Measurements from ENCODE around the gene VEPH1.

The VEPH1 gene

GRCh38 chr3:157502916-157503595 is at the start of gene VEPH1:
Gene VEPH1, minus strand, starts transcription at chr3:157503416. Its CDS starts 8,067 bp downstream, at chr3:157495349.
- no peak for DNase-seq

GRCh38 chr3:157551961-157552360 is 48.7 kb upstream of the VEPH1 start:
- DNase-seq = no peak

GRCh38 chr3:157549498-157549897 is 46.3 kb upstream of the VEPH1 start:
- no peak for DNase-seq

GRCh38 chr3:157544501-157545130 is 41.4 kb upstream of the VEPH1 start:
- DNase-seq = no peak

- no peak for DNase-seq
Measured at GRCh38 chr3:157543501-157544035, 40.4 kb upstream of the VEPH1 start.

- DNase-seq = no peak
Measured at GRCh38 chr3:157542711-157543500, 39.7 kb upstream of the VEPH1 start.

GRCh38 chr3:157541506-157542236 is 38.5 kb upstream of the VEPH1 start:
- no peak for DNase-seq

- DNase-seq = no peak
Measured at GRCh38 chr3:157540656-157541055, 37.4 kb upstream of the VEPH1 start.

- DNase-seq = no peak
Measured at GRCh38 chr3:157535667-157536066, 32.5 kb upstream of the VEPH1 start.

GRCh38 chr3:157534725-157535161 is 31.5 kb upstream of the VEPH1 start:
- DNase-seq = no peak

- DNase-seq = no peak
Measured at GRCh38 chr3:157533298-157534070, 30.3 kb upstream of the VEPH1 start.

- DNase-seq = no peak
Measured at GRCh38 chr3:157532529-157533297, 29.5 kb upstream of the VEPH1 start.

GRCh38 chr3:157531771-157532170 is 28.6 kb upstream of the VEPH1 start:
- no peak for DNase-seq

GRCh38 chr3:157531301-157531660 is 28.1 kb upstream of the VEPH1 start:
- no peak for DNase-seq

GRCh38 chr3:157530637-157531300 is 27.6 kb upstream of the VEPH1 start:
- DNase-seq = no peak

- no peak for DNase-seq
Measured at GRCh38 chr3:157529751-157530150, 26.5 kb upstream of the VEPH1 start.

GRCh38 chr3:157529085-157529484 is 25.9 kb upstream of the VEPH1 start:
- DNase-seq = no peak

- DNase-seq = no peak
Measured at GRCh38 chr3:157527131-157527881, 24.1 kb upstream of the VEPH1 start.

GRCh38 chr3:157526036-157526435 is 22.8 kb upstream of the VEPH1 start:
- no peak for DNase-seq

- DNase-seq = no peak
Measured at GRCh38 chr3:157523814-157524213, 20.6 kb upstream of the VEPH1 start.

All from NCI-H1436 treated with DMSO at 0.1 percent for 48 hours (cell line).